ENCODE results near the gene PYCARD.
"Not testable (repeated sequence)": the region's sequence is repeated elsewhere in the genome, so short reads cannot be mapped to it uniquely, and the experiment has no call there.

Gene PYCARD

DNA sequence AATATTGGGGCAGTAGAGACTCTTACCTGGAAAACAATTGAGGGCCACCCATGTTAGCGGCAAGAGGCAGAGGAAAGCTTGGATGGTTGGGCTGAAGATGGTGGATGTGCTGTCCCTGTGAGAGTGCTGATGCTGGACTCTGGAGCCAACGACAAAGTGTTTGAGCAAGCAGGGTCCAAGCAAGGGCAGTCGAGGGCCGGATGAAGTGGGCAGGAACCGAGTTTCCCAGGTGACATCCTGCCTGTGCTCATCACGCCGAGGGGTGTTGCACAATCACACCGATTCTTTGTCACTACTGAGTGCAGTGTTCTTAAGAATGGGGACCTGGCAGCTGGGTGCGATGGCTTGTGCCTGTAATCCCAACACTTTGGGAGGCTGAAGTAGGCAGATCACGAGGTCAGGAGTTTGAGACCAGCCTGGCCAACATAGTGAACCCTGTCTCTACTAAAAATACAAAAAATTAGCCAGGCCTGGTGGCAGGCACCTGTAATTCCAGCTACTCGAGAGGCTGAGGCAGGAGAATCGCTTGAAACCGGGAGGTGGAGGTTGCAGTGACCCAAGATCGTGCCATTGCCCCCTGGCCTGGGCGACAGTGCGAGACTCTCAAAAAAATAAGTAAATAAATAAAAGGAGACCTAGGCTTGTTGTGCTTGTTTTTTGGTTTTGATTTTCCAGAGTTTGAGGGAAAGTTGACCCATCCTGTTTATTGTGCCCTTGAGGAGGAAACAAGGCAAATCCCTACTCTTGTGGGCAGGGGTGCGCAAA lies 6.1 kb downstream of the PYCARD start:
- DNase-seq (ENCODE audit: low read depth, low spot score), result no peak
- no peak overlapping the region for H3K4me3 ChIP-seq (ENCODE audit: low read depth, low read length)
- in situ Hi-C loops (cut with HindIII; ENCODE audit: low sequenced_read_pairs), result loop anchor here (25.0 kb wide), 1 partner anchor 266 kb away; the partner anchor contains the start of genes ARMC5 and TGFB1I1
- no peak for TF ChIP-seq CTCF (IDR thresholded peaks at IDR 0.05; ENCODE audit: low read depth, low read length)

DNA sequence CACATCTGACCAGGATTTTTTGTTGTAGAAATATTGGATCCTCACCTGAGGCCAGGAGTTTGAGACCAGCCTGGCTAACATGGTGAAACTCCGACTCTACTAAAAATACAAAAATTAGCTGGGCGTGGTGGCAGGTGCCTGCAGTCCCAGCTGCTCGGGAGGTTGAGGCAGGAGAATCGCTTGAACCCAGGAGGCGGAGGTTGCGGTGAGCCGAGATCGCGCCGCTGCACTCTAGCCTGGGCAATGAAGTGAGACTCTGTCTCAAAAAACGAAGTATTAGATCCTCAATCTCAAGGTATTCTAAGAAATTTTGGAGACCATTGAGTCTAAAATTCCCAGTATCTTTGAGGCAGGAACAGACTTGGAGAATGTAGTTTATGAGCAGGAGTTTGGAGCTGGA lies 6.7 kb downstream of the PYCARD start:
- in situ Hi-C loops (cut with HindIII; ENCODE audit: low sequenced_read_pairs), result loop anchor here (25.0 kb wide), 1 partner anchor 266 kb away; the partner anchor contains the start of genes ARMC5 and TGFB1I1
- DNase-seq (ENCODE audit: low read depth, low spot score); H3K4me3 ChIP-seq (ENCODE audit: low read depth, low read length): not testable (repeated sequence)

DNA sequence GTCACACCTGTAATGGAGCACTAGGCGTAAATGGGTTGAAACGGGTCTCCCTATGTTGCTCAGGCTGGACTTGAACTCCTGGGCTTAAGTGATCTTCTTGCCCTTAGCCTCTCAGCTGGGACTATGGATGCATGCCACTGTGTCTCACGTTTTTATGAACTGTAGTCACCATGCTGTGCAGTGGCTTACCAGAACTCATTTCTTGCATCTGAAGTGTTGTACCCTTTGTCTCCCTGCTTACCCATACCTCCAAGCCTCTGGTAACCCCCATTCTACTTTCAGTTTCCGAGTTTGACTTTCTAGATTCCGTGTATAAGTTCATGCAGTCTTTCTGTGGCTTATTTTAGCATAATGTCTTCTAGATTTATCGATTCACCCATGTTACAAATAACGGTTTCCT lies 7.7 kb downstream of the PYCARD start:
- no peak overlapping the region for H3K4me3 ChIP-seq (ENCODE audit: low read depth, low read length)
- in situ Hi-C loops (cut with HindIII; ENCODE audit: low sequenced_read_pairs), result loop anchor here (25.0 kb wide), 1 partner anchor 267 kb away; the partner anchor contains the start of genes ARMC5 and TGFB1I1
- DNase-seq (ENCODE audit: low read depth, low spot score), result no peak
- no peak for TF ChIP-seq CTCF (IDR thresholded peaks at IDR 0.05; ENCODE audit: low read depth, low read length)

DNA sequence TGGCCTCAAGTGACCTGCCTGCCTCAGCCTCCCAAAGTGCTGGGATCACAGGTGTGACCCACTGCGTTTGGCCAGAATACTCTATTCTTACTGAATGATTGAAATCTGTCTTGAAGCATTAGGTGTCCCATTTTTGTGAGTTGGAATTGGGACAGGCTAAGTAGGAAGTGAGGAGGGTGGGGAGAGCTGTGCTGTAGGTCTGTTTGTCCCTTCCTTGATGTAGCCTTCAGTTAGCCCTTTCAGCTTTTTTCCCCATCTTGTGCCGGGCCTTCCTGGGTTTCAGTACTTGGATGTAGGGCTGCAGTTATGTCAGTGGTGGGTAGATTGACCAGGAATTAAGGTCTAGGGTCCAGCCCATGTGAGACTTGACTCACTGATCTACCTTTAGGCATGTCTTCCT lies 8.7 kb downstream of the PYCARD start:
- H3K4me3 ChIP-seq (ENCODE audit: low read depth, low read length), result no peak overlapping the region
- TF ChIP-seq CTCF (IDR thresholded peaks at IDR 0.05; ENCODE audit: low read depth, low read length), result no peak
- DNase-seq (ENCODE audit: low read depth, low spot score), result no peak
- in situ Hi-C loops (cut with HindIII; ENCODE audit: low sequenced_read_pairs), result loop anchor here (25.0 kb wide), 1 partner anchor 268 kb away; the partner anchor contains the start of genes ARMC5 and TGFB1I1

GRCh38 chr16:31192856-31193642 lies 9.5 kb downstream of the PYCARD start:
- DNase-seq (ENCODE audit: low read depth, low spot score), result no peak
- in situ Hi-C loops (cut with HindIII; ENCODE audit: low sequenced_read_pairs), result loop anchor here (25.0 kb wide), 1 partner anchor 269 kb away; the partner anchor contains the start of genes ARMC5 and TGFB1I1

GRCh38 chr16:31191697-31192428 lies 10.7 kb downstream of the PYCARD start:
- no peak overlapping the region for H3K4me3 ChIP-seq (ENCODE audit: low read depth, low read length)
- in situ Hi-C loops (cut with HindIII; ENCODE audit: low sequenced_read_pairs), result loop anchor here (25.0 kb wide), 1 partner anchor 270 kb away; the partner anchor contains the start of genes ARMC5 and TGFB1I1
- TF ChIP-seq CTCF (IDR thresholded peaks at IDR 0.05; ENCODE audit: low read depth, low read length), result no peak
- DNase-seq (ENCODE audit: low read depth, low spot score), result no peak

More at GRCh38 chr16:31192856-31193642, 9.5 kb downstream of the PYCARD start:
- H3K4me3 ChIP-seq (ENCODE audit: low read depth, low read length), result no peak overlapping the region
- TF ChIP-seq CTCF (IDR thresholded peaks at IDR 0.05; ENCODE audit: low read depth, low read length), result no peak

All from astrocyte of the spinal cord (primary cell).